PC-9 (cell line): Measurements from ENCODE around the gene A1BG. TPM values are rescaled to one million over a fixed set of nuclear protein-coding genes. Genes with fewer than 3 reads are reported as not detected.

Experiments used
- BruUV-seq: library from RNA; stranded (reverse); fragments of 400-500 nt; replicated peaks from 2 replicates; lab custom pipeline; 2021; lab: Mats Ljungman, UMichigan
- CTCF ChIA-PET: fragments of 300-600 bp; sonication (Branson Sonifier 250); formaldehyde crosslinking; loops from one replicate; lab custom pipeline; 2022; ENCODE audit warnings: antibody characterized with exemption; lab: Charles Lee
- POLR2A ChIA-PET: fragments of 300-600 bp; sonication (Branson Sonifier 250); formaldehyde crosslinking; loops from one replicate; lab custom pipeline; 2022; ENCODE audit warnings: antibody characterized with exemption; ENCODE audit not compliant: unreplicated experiment; lab: Charles Lee
- DNase-seq, 2 experiments: peaks; one replicate each; pipeline versions ENCODE4 v3.0.0 to v3.0.0-alpha.2; 2015 to 2022; ENCODE audit warnings: mixed read lengths in 1 of 2
- H2AFZ ChIP-seq: fragments of 200-600 bp; sonication (generic); 2 replicates; pipeline ENCODE4 v1.8.1; 2017; ENCODE audit warnings: antibody characterized with exemption
- H3F3A ChIP-seq: fragments of 200-600 bp; sonication (generic); 2 replicates; pipeline ENCODE4 v1.8.1; 2017; ENCODE audit warnings: antibody characterized with exemption, mild to moderate bottlenecking, low read depth; ENCODE audit not compliant: insufficient read depth
- H3K27ac ChIP-seq: fragments of 200-600 bp; sonication (generic); 2 replicates; pipeline ENCODE4 v1.6.1; 2016; ENCODE audit warnings: mixed run types
- H3K27me3 ChIP-seq: fragments of 200-600 bp; sonication (generic); 2 replicates; pipeline ENCODE4 v1.6.1; 2016; ENCODE audit warnings: low read depth, mixed run types; ENCODE audit not compliant: insufficient read depth
- H3K36me3 ChIP-seq: fragments of 200-600 bp; sonication (generic); 2 replicates; pipeline ENCODE4 v1.6.1; 2016; ENCODE audit warnings: low read depth, mixed run types
- H3K4me1 ChIP-seq: fragments of 200-600 bp; sonication (generic); replicated peaks from 2 replicates; pipeline ENCODE4 v1.6.1; 2016; ENCODE audit warnings: mixed run types; ENCODE audit not compliant: insufficient read depth
- H3K4me2 ChIP-seq: fragments of 200-600 bp; sonication (generic); 2 replicates; pipeline ENCODE4 v1.6.1; 2017; ENCODE audit warnings: mixed run types
- H3K4me3 ChIP-seq: fragments of 200-600 bp; sonication (generic); 2 replicates; pipeline ENCODE4 v1.6.1; 2016; ENCODE audit warnings: mixed run types
- H3K79me2 ChIP-seq: fragments of 200-600 bp; sonication (generic); 2 replicates; pipeline ENCODE4 v1.6.1; 2017; ENCODE audit warnings: low read depth, mixed run types
- H3K9me2 ChIP-seq: fragments of 200-600 bp; sonication (generic); 2 replicates; pipeline ENCODE4 v1.8.1; 2017; ENCODE audit warnings: mild to moderate bottlenecking; ENCODE audit not compliant: insufficient read depth
- H3K9me3 ChIP-seq: fragments of 200-600 bp; sonication (generic); 2 replicates; pipeline ENCODE4 v1.8.1; 2016; ENCODE audit warnings: low read depth; ENCODE audit not compliant: insufficient read depth
- H4K20me1 ChIP-seq: fragments of 200-600 bp; sonication (generic); 2 replicates; pipeline ENCODE4 v1.8.1; 2017; ENCODE audit not compliant: insufficient read depth
- CTCF ChIP-seq: fragments of 200-600 bp; sonication (generic); conservative IDR thresholded peaks from 2 replicates; pipeline ENCODE4 v1.6.1; 2017; ENCODE audit warnings: mixed run types, antibody characterized with exemption, mild to moderate bottlenecking, moderate library complexity
- EZH2 ChIP-seq: fragments of 200-600 bp; sonication (generic); IDR thresholded peaks from 2 replicates; pipeline ENCODE4 v1.8.0; 2017; ENCODE audit warnings: antibody characterized with exemption, low read depth
- intact Hi-C: fragments of 100-400 bp; cut with micrococcal nuclease; formaldehyde crosslinking; loops from one replicate; pipeline ENCODE4 v1.10.0; 2022; ENCODE audit not compliant: unreplicated experiment
- total RNA-seq: library from RNA; stranded (reverse); gene quantifications from 2 replicates; pipeline ENCODE4 v1.2.3, GENCODE V29; 2021

Gene A1BG
- total RNA-seq, 1 experiment from 2014 or later = 2.5 TPM

GRCh38 chr19:58398545-58398944 is 45.3 kb upstream of the A1BG start:
- CTCF ChIA-PET = no interaction called here
- H3K79me2 ChIP-seq = peaks cover 12% of the 10 kb centered on the region; the same call in 1 of the 2 replicates
- POLR2A ChIA-PET = no interaction called here
- intact Hi-C loops = no loop called here
- no peak overlapping the region for H3K4me2 ChIP-seq
- no peak overlapping the region for H3K27ac ChIP-seq
- H3K9me3 ChIP-seq = no peaks in the 10 kb centered on the region
- no peak overlapping the region for H2AFZ ChIP-seq
- TF ChIP-seq CTCF (no peak), EZH2 (no peak)
- H4K20me1 ChIP-seq = peaks cover 9% of the 10 kb centered on the region; the same call in 1 of the 2 replicates
- no TSS peak for BruUV-seq
- no peaks in the 10 kb centered on the region for H3K36me3 ChIP-seq
- peaks cover 25% of the 10 kb centered on the region for H3F3A ChIP-seq
- no peaks in the 10 kb centered on the region for H3K27me3 ChIP-seq
- DNase-seq = no peak
- no peak overlapping the region for H3K4me3 ChIP-seq
- peaks cover 30% of the 10 kb centered on the region for H3K4me1 ChIP-seq
- H3K9me2 ChIP-seq = no peaks in the 10 kb centered on the region

GRCh38 chr19:58398087-58398486 is 44.8 kb upstream of the A1BG start:
- CTCF ChIA-PET = no interaction called here
- POLR2A ChIA-PET = no interaction called here
- Histone ChIP-seq H3K9me2 (no peaks in the 10 kb centered on the region), H4K20me1 (peaks cover 10% of the 10 kb centered on the region; the same call in 1 of the 2 replicates), H3K4me3 (no peak overlapping the region), H3K36me3 (no peaks in the 10 kb centered on the region), H3K4me1 (peaks cover 32% of the 10 kb centered on the region), H3K27ac (no peak overlapping the region), H3K4me2 (no peak overlapping the region), H2AFZ (no peak overlapping the region), H3K27me3 (no peaks in the 10 kb centered on the region), H3F3A (peaks cover 30% of the 10 kb centered on the region), H3K79me2 (peaks cover 11% of the 10 kb centered on the region; the same call in 1 of the 2 replicates), H3K9me3 (no peaks in the 10 kb centered on the region)
- DNase-seq = no peak
- intact Hi-C loops = no loop called here
- TF ChIP-seq EZH2 (no peak), CTCF (no peak)
- BruUV-seq = no TSS peak

- Histone ChIP-seq H3K27ac (no peak overlapping the region), H3K9me2 (no peaks in the 10 kb centered on the region), H3K4me3 (no peak overlapping the region), H3K27me3 (no peaks in the 10 kb centered on the region), H3K4me2 (no peak overlapping the region), H2AFZ (no peak overlapping the region), H4K20me1 (peaks cover 12% of the 10 kb centered on the region), H3K79me2 (peaks cover 10% of the 10 kb centered on the region; the same call in 1 of the 2 replicates), H3F3A (peaks cover 35% of the 10 kb centered on the region), H3K36me3 (no peaks in the 10 kb centered on the region), H3K4me1 (peaks cover 32% of the 10 kb centered on the region), H3K9me3 (no peaks in the 10 kb centered on the region)
- POLR2A ChIA-PET = no interaction called here
- no TSS peak for BruUV-seq
- no peak for DNase-seq
- intact Hi-C loops = no loop called here
- no peak for TF ChIP-seq CTCF
- TF ChIP-seq EZH2 = no peak
- CTCF ChIA-PET = no interaction called here
Observed at GRCh38 chr19:58397533-58398037, 44.3 kb upstream of the A1BG start.
